Measurements from ENCODE around the gene STOML1.

The STOML1 gene

DNA sequence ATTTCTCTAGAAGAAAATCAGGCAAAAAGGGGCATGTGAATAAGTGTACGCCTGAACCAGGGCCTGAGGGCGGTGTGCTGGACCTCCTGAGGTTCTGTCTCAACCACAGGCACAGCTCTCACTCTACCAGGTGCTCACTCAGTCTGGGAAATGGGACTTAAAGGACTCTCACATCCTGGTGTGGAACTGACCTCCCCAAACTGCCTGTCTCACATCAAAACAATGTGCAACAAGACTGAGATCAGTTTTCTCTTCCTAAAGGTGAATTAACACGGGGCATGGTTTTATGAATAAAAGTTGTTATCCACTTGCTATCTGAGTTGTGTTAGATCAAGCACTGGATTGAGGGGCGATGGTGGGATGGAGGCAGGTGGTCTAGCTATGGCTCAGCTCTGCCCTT, 4.8 kb downstream of the STOML1 start:
- H3K27ac ChIP-seq, result peak overlapping the region in 1 of 2 donors; percentile 93

DNA sequence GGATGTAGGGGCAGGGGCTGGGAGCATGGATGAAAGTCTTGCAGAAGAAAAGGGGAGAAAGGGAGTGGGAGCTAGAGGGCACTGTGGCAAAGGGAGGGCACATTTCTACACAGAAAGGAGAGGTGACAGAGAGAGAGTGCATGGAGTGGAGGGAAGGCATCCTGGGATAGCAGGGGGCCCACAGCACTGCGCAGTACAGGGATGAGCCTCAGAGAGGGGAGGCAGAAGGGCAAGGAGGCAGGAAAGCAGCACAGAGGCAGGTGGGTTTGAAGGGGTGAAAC, 5.4 kb downstream of the STOML1 start:
- TF ChIP-seq, protein P1, sequence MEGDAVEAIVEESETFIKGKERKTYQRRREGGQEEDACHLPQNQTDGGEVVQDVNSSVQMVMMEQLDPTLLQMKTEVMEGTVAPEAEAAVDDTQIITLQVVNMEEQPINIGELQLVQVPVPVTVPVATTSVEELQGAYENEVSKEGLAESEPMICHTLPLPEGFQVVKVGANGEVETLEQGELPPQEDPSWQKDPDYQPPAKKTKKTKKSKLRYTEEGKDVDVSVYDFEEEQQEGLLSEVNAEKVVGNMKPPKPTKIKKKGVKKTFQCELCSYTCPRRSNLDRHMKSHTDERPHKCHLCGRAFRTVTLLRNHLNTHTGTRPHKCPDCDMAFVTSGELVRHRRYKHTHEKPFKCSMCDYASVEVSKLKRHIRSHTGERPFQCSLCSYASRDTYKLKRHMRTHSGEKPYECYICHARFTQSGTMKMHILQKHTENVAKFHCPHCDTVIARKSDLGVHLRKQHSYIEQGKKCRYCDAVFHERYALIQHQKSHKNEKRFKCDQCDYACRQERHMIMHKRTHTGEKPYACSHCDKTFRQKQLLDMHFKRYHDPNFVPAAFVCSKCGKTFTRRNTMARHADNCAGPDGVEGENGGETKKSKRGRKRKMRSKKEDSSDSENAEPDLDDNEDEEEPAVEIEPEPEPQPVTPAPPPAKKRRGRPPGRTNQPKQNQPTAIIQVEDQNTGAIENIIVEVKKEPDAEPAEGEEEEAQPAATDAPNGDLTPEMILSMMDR (IDR thresholded peaks at IDR 0.05), result no peak
- DNase-seq (ENCODE audit: low spot score), result no peak
- Histone ChIP-seq H3K4me3 (no peak overlapping the region), H3K27ac (peak overlapping the region in 1 of 2 donors; percentile 93)

More for the DNA sequence above, 4.8 kb downstream of the STOML1 start:
- TF ChIP-seq, protein P1 (IDR thresholded peaks at IDR 0.05), result no peak
- H3K4me3 ChIP-seq, result no peak overlapping the region
- no peak for DNase-seq (ENCODE audit: low spot score)

DNA sequence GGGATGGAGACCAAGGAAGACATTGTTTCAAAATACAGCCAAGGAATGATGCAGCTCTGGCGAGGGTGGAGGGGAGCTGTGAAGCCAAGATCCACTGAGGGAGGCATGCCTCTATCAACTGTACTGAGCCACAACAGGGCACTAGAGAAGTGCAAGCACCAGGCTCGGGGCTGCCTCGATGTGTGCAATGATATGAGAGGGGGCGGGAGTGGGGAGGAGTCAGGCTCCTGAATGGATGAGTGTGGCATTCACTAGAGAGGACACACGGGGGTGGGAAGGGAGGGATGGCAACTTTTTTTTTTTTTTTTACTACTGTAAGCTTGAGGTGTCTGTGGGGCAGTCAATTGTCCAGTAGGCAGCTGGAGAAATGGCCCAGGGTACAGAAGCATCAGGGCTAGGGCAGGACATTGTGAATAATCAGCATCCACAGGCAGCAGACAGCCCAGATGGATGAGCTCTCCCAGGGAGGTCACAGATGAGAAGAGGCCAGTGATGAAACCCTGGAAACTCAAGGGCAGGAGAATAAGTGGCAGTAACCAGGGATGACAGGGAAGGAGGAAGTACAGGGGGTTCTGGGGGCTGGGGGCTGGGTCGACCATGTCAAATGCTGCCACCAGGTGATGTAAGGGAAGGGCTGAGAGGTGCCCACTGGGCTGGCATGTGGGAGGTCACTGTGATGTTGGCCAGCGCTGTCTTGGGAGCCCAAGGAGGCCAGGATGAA, 5.9 kb downstream of the STOML1 start:
- Histone ChIP-seq H3K27ac (peak overlapping the region in 1 of 2 donors; percentile 94), H3K4me3 (no peak overlapping the region)
- TF ChIP-seq, protein P1 (IDR thresholded peaks at IDR 0.05), result no peak
- DNase-seq (ENCODE audit: low spot score), result no peak

DNA sequence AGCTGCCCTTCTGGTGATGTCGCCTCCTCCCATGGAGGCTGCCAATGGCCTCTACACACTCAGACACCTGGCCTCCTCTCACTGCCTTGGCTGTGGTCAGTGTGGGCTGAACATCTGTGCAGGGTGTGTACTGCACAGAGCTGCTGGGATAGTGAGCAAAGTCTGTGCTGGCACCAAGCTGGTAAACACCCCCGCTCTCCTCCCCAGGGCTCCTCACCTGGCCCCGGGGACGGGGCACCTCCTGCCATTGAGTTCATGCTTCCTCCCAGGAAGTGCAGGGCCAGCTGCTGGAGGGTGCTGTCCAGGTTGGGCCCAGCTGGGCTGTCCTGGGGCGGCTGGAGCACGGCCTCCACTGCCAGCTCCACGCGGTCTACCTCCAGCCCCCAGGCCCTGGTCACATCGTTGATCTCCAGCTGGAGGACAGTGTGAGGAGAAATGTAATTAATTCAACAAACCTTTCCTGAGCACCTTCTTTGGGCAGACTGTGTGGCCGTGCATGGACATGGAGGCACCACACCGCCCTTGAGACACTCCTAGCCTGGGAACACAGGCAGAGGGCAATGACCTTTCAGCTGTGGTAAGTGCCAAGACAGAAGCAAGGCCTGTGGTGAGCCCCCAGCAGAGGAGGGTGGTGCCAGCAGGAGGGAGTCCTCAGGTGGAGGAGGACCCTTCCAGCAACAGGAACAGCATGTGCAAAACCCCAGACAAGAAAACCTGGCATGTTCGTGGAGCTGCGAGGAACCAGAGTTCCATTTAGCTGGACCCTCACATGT, 6.8 kb downstream of the STOML1 start:
- Histone ChIP-seq H3K4me3 (no peak overlapping the region), H3K27ac (peak overlapping the region in 1 of 2 donors; percentile 94)
- TF ChIP-seq, protein P1 (IDR thresholded peaks at IDR 0.05), result no peak
- DNase-seq (ENCODE audit: low spot score), result no peak

DNA sequence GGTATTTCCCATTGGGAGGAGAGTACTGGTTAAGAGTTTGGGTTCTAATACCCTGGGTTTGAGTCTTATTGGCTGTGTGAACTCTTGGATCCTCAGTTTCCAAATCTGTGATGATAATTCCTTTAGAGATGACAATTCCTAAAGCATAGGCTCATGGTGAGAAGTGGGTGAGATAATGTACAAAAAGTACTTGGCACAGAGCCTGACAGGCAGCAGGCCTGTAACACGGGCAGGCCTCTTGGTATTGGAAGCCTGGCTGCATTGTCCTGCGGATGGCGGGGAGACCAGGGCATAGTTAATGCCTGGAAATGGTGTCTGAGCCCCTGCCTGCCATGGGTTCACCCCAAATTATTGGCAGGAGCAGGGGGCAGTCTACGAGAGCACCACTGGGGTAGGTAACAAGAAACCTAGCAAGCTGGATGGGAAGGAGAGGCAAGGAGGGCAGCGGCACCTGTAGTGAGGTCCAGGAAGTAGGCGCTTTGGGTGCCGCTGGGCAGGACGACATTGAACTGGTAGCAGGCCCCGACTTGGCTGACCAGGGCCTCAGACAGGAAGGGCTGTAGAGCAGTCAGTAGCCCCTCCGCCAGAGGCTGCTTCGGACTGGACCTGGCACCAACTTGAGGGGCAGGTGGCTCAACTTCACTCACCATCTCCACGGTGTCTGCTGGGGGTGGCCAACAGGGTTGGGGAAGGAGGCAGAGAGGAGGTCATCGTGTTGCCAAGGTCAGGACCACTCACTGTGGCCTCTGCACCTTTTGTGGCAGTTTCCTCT, 7.7 kb downstream of the STOML1 start:
- H3K27ac ChIP-seq, result peak overlapping the region; percentile 71 to 94
- no peak for DNase-seq (ENCODE audit: low spot score)
- TF ChIP-seq, protein P1 (IDR thresholded peaks at IDR 0.05), result no peak
- H3K4me3 ChIP-seq, result no peak overlapping the region

DNA sequence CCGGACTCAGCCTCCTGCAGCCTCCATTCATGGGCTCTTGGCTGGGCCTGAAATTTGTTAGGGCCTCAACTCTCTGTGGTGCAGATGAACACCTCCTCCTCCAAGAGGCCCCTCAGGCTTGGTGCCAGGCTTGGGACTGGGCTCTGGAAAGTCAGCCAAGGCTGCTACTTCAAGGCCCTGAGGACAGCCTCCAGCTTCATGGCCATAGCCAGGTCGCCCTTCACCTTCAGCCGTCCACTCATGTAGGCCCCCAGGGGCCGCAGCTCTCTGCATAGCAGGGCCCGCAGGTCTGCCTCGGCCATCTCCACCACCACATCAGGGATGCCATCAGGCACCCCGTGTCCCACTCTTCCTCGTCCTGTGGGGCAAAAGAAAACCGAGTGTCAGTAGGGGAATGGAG, 8.3 kb downstream of the STOML1 start:
- Histone ChIP-seq H3K27ac (peak overlapping the region; percentile 71 to 94), H3K4me3 (no peak overlapping the region)
- TF ChIP-seq, protein P1 (IDR thresholded peaks at IDR 0.05), result no peak
- DNase-seq (ENCODE audit: low spot score), result no peak
